Measurements from ENCODE around the gene RPTOR.
"Not testable (repeated sequence)": the region's sequence is repeated elsewhere in the genome, so short reads cannot be mapped to it uniquely, and the experiment has no call there.

RPTOR gene

DNA sequence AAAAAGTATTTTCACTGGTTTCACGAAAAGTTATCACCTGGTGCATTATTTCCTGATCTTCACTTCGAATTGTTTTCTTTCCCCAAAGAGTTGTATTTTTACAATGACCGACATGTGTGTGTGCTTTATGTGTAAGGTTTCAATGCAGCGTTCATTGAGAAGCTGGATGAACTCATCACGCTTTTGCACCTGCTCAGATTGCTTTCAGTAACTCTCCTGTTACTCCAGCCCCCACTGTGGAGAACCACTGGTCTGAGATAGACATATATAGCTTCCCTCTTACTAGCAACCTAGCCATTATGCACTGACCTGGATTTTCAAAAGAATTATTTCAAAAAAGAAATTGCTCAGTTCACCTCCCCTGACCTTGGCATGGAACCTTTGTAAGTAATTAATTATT lies 268.7 kb downstream of the RPTOR start:
- no peak for ATAC-seq

DNA sequence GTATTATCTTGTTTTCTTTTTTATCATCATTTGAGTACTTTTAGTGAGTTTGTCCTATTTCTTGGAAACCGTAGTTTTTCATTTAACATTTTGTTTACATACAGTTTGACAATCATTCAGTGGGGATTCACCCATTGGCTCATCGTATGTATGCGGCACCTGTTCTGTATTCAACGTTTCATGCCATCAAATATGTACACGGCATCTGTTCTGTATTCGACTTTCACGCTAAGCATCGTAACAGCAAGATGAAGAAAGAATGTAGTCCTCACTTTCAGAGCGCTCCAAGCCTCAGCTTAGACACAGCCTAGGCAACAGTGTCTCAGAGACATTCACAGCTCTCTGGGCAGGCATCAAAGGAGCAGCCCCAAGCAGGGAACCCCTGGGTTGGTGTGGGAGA lies 269.9 kb downstream of the RPTOR start:
- no peak for ATAC-seq
- TF ChIP-seq, protein P1, sequence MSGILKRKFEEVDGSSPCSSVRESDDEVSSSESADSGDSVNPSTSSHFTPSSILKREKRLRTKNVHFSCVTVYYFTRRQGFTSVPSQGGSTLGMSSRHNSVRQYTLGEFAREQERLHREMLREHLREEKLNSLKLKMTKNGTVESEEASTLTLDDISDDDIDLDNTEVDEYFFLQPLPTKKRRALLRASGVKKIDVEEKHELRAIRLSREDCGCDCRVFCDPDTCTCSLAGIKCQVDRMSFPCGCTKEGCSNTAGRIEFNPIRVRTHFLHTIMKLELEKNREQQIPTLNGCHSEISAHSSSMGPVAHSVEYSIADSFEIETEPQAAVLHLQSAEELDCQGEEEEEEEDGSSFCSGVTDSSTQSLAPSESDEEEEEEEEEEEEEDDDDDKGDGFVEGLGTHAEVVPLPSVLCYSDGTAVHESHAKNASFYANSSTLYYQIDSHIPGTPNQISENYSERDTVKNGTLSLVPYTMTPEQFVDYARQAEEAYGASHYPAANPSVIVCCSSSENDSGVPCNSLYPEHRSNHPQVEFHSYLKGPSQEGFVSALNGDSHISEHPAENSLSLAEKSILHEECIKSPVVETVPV (CRISPR knock-in tag; IDR thresholded peaks at IDR 0.05): no peak
- TF ChIP-seq SNAI2 (CRISPR knock-in tag; IDR thresholded peaks at IDR 0.05) (no peak), ZC3H10 (CRISPR knock-in tag; IDR thresholded peaks at IDR 0.05) (no peak), ARNTL (CRISPR knock-in tag; IDR thresholded peaks at IDR 0.05; ENCODE audit: borderline replicate concordance, low read depth) (no peak), ZNF70 (CRISPR knock-in tag; IDR thresholded peaks at IDR 0.05) (no peak), GLIS3 (CRISPR knock-in tag; IDR thresholded peaks at IDR 0.05) (no peak), OSR1 (CRISPR knock-in tag; IDR thresholded peaks at IDR 0.05) (no peak), BACH2 (CRISPR knock-in tag; IDR thresholded peaks at IDR 0.05; ENCODE audit: borderline replicate concordance) (no peak), ZFP30 (CRISPR knock-in tag; IDR thresholded peaks at IDR 0.05) (no peak), TOX (CRISPR knock-in tag; IDR thresholded peaks at IDR 0.05; ENCODE audit: borderline replicate concordance) (no peak), RARB (CRISPR knock-in tag; IDR thresholded peaks at IDR 0.05) (no peak), ZFP3 (CRISPR knock-in tag; IDR thresholded peaks at IDR 0.05) (no peak), CSDC2 (CRISPR knock-in tag; IDR thresholded peaks at IDR 0.05) (no peak)
- TF ChIP-seq, protein P2, sequence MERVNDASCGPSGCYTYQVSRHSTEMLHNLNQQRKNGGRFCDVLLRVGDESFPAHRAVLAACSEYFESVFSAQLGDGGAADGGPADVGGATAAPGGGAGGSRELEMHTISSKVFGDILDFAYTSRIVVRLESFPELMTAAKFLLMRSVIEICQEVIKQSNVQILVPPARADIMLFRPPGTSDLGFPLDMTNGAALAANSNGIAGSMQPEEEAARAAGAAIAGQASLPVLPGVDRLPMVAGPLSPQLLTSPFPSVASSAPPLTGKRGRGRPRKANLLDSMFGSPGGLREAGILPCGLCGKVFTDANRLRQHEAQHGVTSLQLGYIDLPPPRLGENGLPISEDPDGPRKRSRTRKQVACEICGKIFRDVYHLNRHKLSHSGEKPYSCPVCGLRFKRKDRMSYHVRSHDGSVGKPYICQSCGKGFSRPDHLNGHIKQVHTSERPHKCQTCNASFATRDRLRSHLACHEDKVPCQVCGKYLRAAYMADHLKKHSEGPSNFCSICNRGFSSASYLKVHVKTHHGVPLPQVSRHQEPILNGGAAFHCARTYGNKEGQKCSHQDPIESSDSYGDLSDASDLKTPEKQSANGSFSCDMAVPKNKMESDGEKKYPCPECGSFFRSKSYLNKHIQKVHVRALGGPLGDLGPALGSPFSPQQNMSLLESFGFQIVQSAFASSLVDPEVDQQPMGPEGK (CRISPR knock-in tag; IDR thresholded peaks at IDR 0.05; ENCODE audit: borderline replicate concordance): no peak
- TF ChIP-seq, protein P3, sequence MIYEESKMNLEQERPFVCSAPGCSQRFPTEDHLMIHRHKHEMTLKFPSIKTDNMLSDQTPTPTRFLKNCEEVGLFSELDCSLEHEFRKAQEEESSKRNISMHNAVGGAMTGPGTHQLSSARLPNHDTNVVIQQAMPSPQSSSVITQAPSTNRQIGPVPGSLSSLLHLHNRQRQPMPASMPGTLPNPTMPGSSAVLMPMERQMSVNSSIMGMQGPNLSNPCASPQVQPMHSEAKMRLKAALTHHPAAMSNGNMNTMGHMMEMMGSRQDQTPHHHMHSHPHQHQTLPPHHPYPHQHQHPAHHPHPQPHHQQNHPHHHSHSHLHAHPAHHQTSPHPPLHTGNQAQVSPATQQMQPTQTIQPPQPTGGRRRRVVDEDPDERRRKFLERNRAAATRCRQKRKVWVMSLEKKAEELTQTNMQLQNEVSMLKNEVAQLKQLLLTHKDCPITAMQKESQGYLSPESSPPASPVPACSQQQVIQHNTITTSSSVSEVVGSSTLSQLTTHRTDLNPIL (CRISPR knock-in tag; IDR thresholded peaks at IDR 0.05; ENCODE audit: low read depth): no peak

More for the DNA sequence above, 268.7 kb downstream of the RPTOR start:
- TF ChIP-seq, protein P1 (CRISPR knock-in tag; IDR thresholded peaks at IDR 0.05): no peak
- TF ChIP-seq, protein P2 (CRISPR knock-in tag; IDR thresholded peaks at IDR 0.05; ENCODE audit: borderline replicate concordance): no peak
- TF ChIP-seq, protein P3 (CRISPR knock-in tag; IDR thresholded peaks at IDR 0.05; ENCODE audit: low read depth): no peak
- no peak for TF ChIP-seq SNAI2 (CRISPR knock-in tag; IDR thresholded peaks at IDR 0.05)
- no peak for TF ChIP-seq ARNTL (CRISPR knock-in tag; IDR thresholded peaks at IDR 0.05; ENCODE audit: borderline replicate concordance, low read depth)
- no peak for TF ChIP-seq ESRRG (CRISPR knock-in tag; IDR thresholded peaks at IDR 0.05)
- TF ChIP-seq ZFP30 (CRISPR knock-in tag; IDR thresholded peaks at IDR 0.05): no peak
- no peak for TF ChIP-seq ZFP3 (CRISPR knock-in tag; IDR thresholded peaks at IDR 0.05)
- TF ChIP-seq BACH2 (CRISPR knock-in tag; IDR thresholded peaks at IDR 0.05; ENCODE audit: borderline replicate concordance): no peak
- no peak for TF ChIP-seq ISL1 (CRISPR knock-in tag; IDR thresholded peaks at IDR 0.05)
- no peak for TF ChIP-seq CSDC2 (CRISPR knock-in tag; IDR thresholded peaks at IDR 0.05)
- TF ChIP-seq ZNF70 (CRISPR knock-in tag; IDR thresholded peaks at IDR 0.05): no peak
- TF ChIP-seq OSR1 (CRISPR knock-in tag; IDR thresholded peaks at IDR 0.05): no peak
- TF ChIP-seq PPARA (CRISPR knock-in tag; IDR thresholded peaks at IDR 0.05; ENCODE audit: borderline replicate concordance): no peak

DNA sequence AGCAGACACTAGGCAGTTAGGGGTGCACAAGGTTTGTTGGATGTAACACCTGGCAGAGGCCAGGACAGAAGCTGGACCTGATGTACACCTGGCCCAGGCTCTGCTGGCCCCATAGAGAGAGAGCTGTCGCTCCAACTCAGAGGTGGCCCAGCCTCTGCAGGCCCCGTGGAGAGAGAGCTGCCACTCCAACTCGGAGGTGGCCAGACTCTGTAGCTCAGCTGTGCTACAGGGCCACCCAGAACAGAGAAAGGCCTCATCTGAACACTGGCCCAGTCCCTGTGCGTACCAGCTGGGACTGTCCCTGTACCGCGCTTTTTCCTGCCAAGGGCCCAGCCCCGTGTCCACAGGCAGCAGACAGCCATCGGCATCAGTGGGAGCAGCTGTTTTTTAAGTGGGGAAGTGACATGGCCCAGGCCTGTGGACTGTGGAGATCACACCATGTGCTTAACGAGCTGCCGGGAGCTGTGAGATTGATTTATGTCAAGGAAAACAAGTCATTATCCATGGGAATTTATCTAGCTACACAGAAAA lies 270.6 kb downstream of the RPTOR start:
- no peak for ATAC-seq
- no peak for TF ChIP-seq ZFP3 (CRISPR knock-in tag; IDR thresholded peaks at IDR 0.05)

DNA sequence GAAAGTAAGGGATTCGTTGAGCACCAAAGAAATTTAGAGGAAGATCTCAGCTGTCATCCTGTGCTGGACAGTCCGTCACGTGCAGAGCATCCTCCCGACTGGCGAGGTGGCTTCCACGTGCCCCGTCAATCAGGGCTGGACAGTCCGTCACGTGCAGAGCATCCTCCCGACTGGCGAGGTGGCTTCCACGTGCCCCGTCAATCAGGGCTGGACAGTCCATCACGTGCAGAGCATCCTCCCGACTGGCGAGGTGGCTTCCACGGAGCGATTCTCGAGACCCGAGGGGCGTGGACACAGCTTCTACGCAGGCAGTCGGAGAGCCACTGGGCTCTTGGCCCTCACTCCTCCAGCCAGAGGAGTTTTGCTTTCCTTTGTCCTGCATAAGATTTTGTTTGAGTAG lies 271.1 kb downstream of the RPTOR start:
- not testable (repeated sequence) for ATAC-seq

Measured in SK-N-SH treated with all-trans-retinoic acid at 6 μM for 48 hours (cell line).